Brain microvascular endothelial cell (primary cell): ENCODE data around the gene ICA1.
A peak's percentile ranks its signal among the peaks of the same experiment; 100 is the strongest.
"Not testable (repeated sequence)": the region's sequence is repeated elsewhere in the genome, so short reads cannot be mapped to it uniquely, and the experiment has no call there.

ENCODE experiments used
- DNase-seq: peaks from one replicate; pipeline ENCODE4 v3.0.0-alpha.2; 2020
- H3K27ac ChIP-seq: fragments of 250-450 bp; sonication (Bioruptor Pico); 2 replicates; pipeline ENCODE4 v1.5.1; 2020; ENCODE audit warnings: mild to moderate bottlenecking, moderate library complexity
- H3K27me3 ChIP-seq: fragments of 250-450 bp; sonication (Bioruptor Pico); replicated peaks from 2 replicates; pipeline ENCODE4 v1.5.1; 2020; ENCODE audit warnings: mild to moderate bottlenecking
- H3K36me3 ChIP-seq: fragments of 250-450 bp; sonication (Bioruptor Pico); replicated peaks from 2 replicates; pipeline ENCODE4 v1.5.1; 2020; ENCODE audit warnings: mild to moderate bottlenecking
- H3K4me3 ChIP-seq: 2 replicates; pipeline ENCODE4 v1.5.1; 2011; ENCODE audit warnings: low read depth, mild to moderate bottlenecking, control low read depth, low read length, moderate library complexity
- in situ Hi-C: cut with HindIII; loops from 2 replicates; pipeline ENCODE4 v1.10.0; 2017; ENCODE audit warnings: low sequenced_read_pairs, low pct_ligation_motif_present
- TF ChIP-seq, protein P1 (sequence below): IDR thresholded peaks from 2 replicates; pipeline ENCODE4 v1.5.1; 2011; ENCODE audit warnings: low read depth, mild to moderate bottlenecking, moderate library complexity, low read length, control low read depth, inconsistent platforms; ENCODE audit errors: missing control alignments

ICA1 gene

DNA sequence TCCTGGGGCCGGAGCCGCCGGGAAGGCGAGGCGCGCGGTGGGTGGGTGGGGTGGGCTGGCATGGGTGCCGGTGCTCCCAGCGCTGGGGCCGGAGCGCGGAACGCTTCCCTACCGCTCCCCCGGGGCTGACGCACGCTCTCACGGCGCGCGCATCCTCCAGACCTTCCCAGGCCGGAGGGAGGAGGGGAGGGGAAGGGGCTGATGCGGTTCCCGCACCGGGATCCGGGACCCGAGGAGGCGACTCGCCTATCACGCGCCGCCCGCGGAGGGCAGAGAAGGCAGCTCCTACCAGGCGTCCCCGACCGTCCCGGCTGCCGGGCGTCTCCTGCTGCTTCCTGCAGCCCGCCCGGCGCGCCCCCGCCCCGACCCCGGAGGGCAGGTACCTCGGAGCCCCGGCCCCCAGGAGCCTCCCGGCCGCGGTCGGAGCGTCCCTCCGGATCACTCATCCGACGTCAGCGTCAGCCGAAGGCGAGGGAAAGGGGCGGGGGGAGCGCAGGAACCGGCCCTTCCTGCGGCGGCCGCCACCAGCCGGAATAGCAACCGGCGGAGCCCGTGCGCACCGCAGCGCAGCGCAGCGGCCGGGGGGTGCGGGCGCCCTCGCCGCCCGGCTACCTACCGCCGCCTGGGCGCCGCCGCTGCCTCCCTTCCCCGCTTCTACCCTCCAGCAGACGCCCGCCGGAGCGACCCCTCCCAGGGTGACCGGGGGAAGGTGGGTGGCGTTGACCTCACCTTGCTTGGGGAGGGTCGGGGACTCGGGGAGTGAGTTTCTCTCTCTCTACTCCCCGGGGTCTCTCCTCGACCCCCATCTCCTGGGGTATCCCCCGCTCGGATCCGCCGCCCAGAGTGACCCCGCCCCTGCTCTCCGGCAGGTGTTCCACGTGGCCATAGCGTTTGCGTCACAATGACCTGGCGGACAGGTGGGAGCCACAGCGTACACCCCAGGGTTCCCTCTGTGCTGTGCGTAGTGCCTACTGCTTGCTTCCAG lies at the start of gene ICA1:
ICA1 (minus strand) TSS at position 457 of the 985 bp plus-strand sequence. CDS start 26,241 bp downstream, outside the sequence.
- no peak within 1 kb of the TSS for H3K27ac ChIP-seq
- peak; percentile 10 for DNase-seq
- in situ Hi-C loops = no loop called here
- TF ChIP-seq, protein P1, sequence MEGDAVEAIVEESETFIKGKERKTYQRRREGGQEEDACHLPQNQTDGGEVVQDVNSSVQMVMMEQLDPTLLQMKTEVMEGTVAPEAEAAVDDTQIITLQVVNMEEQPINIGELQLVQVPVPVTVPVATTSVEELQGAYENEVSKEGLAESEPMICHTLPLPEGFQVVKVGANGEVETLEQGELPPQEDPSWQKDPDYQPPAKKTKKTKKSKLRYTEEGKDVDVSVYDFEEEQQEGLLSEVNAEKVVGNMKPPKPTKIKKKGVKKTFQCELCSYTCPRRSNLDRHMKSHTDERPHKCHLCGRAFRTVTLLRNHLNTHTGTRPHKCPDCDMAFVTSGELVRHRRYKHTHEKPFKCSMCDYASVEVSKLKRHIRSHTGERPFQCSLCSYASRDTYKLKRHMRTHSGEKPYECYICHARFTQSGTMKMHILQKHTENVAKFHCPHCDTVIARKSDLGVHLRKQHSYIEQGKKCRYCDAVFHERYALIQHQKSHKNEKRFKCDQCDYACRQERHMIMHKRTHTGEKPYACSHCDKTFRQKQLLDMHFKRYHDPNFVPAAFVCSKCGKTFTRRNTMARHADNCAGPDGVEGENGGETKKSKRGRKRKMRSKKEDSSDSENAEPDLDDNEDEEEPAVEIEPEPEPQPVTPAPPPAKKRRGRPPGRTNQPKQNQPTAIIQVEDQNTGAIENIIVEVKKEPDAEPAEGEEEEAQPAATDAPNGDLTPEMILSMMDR = no peak
- no peaks in the 10 kb centered on the region for H3K27me3 ChIP-seq
- H3K4me3 ChIP-seq = peak within 1 kb of the TSS; percentile 68
- no peaks in the 10 kb centered on the region for H3K36me3 ChIP-seq

- Histone ChIP-seq H3K36me3 (no peaks in the 10 kb centered on the region), H3K4me3 (no peak overlapping the region), H3K27ac (no peak overlapping the region), H3K27me3 (no peaks in the 10 kb centered on the region)
- in situ Hi-C loops = no loop called here
- TF ChIP-seq, protein P1 = no peak
- DNase-seq = no peak
These were observed 48.9 kb upstream of the ICA1 start for GRCh38 chr7:8310876-8311275.

- in situ Hi-C loops = no loop called here
- TF ChIP-seq, protein P1 = no peak
- DNase-seq = no peak
- no peak overlapping the region for H3K4me3 ChIP-seq
- no peaks in the 10 kb centered on the region for H3K36me3 ChIP-seq
- H3K27me3 ChIP-seq = no peaks in the 10 kb centered on the region
- H3K27ac ChIP-seq = no peak overlapping the region
These were observed 43.8 kb upstream of the ICA1 start for GRCh38 chr7:8305625-8306388.

- Histone ChIP-seq H3K4me3 (no peak overlapping the region), H3K36me3 (no peaks in the 10 kb centered on the region), H3K27me3 (no peaks in the 10 kb centered on the region), H3K27ac (no peak overlapping the region)
- TF ChIP-seq, protein P1 = no peak
- in situ Hi-C loops = no loop called here
- DNase-seq = no peak
These were observed 43.1 kb upstream of the ICA1 start for GRCh38 chr7:8305104-8305503.

DNA sequence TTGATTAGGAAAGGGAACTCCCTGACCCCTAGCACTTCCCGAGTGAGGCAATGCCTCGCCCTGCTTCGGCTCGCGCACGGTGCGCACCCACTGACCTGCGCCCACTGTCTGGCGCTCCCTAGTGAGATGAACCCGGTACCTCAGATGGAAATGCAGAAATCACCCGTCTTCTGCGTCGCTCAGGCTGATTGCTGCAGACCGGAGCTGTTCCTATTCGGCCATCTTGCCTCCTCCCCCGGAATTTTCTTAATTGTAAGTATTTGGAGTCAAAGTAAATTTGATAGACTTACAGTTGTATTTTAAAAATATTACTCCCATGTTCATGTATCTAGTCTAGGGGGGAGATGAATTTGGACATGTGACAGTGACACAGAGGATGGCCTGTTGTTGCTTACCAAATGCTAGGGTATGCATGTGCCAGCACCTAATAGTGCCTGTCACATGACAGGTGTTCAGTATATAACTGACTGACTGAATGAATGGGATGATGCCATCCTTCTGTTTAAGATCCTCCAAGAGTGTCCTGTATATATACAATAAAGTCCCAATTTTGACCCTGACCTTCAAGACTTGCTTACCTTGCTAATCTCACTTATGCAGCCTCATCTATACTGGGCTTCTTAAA lies 42.0 kb upstream of the ICA1 start:
- TF ChIP-seq, protein P1 = no peak
- H3K36me3 ChIP-seq = no peaks in the 10 kb centered on the region
- no peak overlapping the region for H3K4me3 ChIP-seq
- H3K27me3 ChIP-seq = no peaks in the 10 kb centered on the region
- DNase-seq = no peak
- in situ Hi-C loops = no loop called here
- no peak overlapping the region for H3K27ac ChIP-seq

DNA sequence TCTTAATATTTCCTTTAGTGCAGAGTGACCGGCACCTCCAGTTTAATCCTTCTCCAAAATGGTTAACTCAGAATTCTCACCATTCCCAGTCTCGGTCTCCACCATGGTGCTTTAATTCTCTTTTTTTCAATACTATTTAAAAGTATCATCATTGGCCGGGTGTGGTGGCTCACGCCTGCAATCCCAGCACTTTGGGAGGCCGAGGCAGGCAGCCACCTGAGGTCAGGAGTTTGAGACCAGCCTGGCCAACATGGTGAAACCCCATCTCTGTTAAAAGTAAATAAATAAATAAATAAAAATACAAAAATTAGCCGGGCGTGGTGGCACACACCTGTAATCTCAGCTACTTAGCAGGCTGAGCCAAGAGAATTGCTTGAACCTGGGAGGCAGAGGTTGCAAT lies 35.1 kb upstream of the ICA1 start:
- in situ Hi-C loops, H3K4me3 ChIP-seq, H3K27ac ChIP-seq, H3K36me3 ChIP-seq, H3K27me3 ChIP-seq, DNase-seq: not testable (repeated sequence)
